Measurements from ENCODE around the gene HEATR9.
A peak's percentile ranks its signal among the peaks of the same experiment; 100 is the strongest.

The HEATR9 gene

GRCh38 chr17:35816723-35817122 is 52.0 kb downstream of the HEATR9 start:
- no peaks in the 10 kb centered on the region for H3K9me3 Mint-ChIP-seq
- H3K4me3 Mint-ChIP-seq, result no peak overlapping the region
- H3K4me1 Mint-ChIP-seq (ENCODE audit: low read depth), result peaks cover 60% of the 10 kb centered on the region
- peaks cover 76% of the 10 kb centered on the region for H3K36me3 Mint-ChIP-seq (ENCODE audit: low read depth)
- H3K27me3 Mint-ChIP-seq, result no peaks in the 10 kb centered on the region
- H3K27ac Mint-ChIP-seq, result no peak overlapping the region

- peaks cover 77% of the 10 kb centered on the region for H3K4me1 Mint-ChIP-seq (ENCODE audit: low read depth)
- H3K27ac Mint-ChIP-seq, result no peak overlapping the region
- no peak overlapping the region for H3K4me3 Mint-ChIP-seq
- H3K36me3 Mint-ChIP-seq (ENCODE audit: low read depth), result peaks cover 59% of the 10 kb centered on the region
- H3K27me3 Mint-ChIP-seq, result no peaks in the 10 kb centered on the region
- H3K9me3 Mint-ChIP-seq, result no peaks in the 10 kb centered on the region
Observed at GRCh38 chr17:35812456-35812855, 56.2 kb downstream of the HEATR9 start.

- Mint-ChIP-seq H3K27ac (peak overlapping the region; percentile 61), H3K36me3 (ENCODE audit: low read depth) (peaks cover 53% of the 10 kb centered on the region), H3K9me3 (no peaks in the 10 kb centered on the region), H3K4me1 (ENCODE audit: low read depth) (peaks cover 77% of the 10 kb centered on the region), H3K4me3 (peak overlapping the region; percentile 52), H3K27me3 (no peaks in the 10 kb centered on the region)
Observed at GRCh38 chr17:35811759-35812158, 56.9 kb downstream of the HEATR9 start.

- H3K36me3 Mint-ChIP-seq (ENCODE audit: low read depth), result peaks cover 37% of the 10 kb centered on the region
- H3K27ac Mint-ChIP-seq, result peak overlapping the region; percentile 97
- H3K9me3 Mint-ChIP-seq, result no peaks in the 10 kb centered on the region
- H3K4me1 Mint-ChIP-seq (ENCODE audit: low read depth), result peaks cover 63% of the 10 kb centered on the region
- H3K4me3 Mint-ChIP-seq, result peak overlapping the region; percentile 95
- no peaks in the 10 kb centered on the region for H3K27me3 Mint-ChIP-seq
Observed at GRCh38 chr17:35809855-35810461, 58.7 kb downstream of the HEATR9 start.

GRCh38 chr17:35808962-35809854 is 59.5 kb downstream of the HEATR9 start, which contains the start of gene TAF15:
Gene TAF15 (plus strand): TSS chr17:35809484. CDS start chr17:35809570, 86 bp downstream.
- H3K4me1 Mint-ChIP-seq (ENCODE audit: low read depth), result peaks cover 63% of the 10 kb centered on the region

GRCh38 chr17:35808240-35808961 is 60.3 kb downstream of the HEATR9 start:
- Mint-ChIP-seq H3K4me1 (ENCODE audit: low read depth) (peaks cover 57% of the 10 kb centered on the region), H3K36me3 (ENCODE audit: low read depth) (peaks cover 27% of the 10 kb centered on the region), H3K27me3 (no peaks in the 10 kb centered on the region), H3K27ac (peak overlapping the region; percentile 97), H3K4me3 (peak overlapping the region; percentile 95), H3K9me3 (no peaks in the 10 kb centered on the region)

More at GRCh38 chr17:35808962-35809854, 59.5 kb downstream of the HEATR9 start, which contains the start of gene TAF15:
- Mint-ChIP-seq H3K27me3 (no peaks in the 10 kb centered on the region), H3K36me3 (ENCODE audit: low read depth) (peaks cover 35% of the 10 kb centered on the region), H3K4me3 (peak within 1 kb of the TSS; percentile 95), H3K9me3 (no peaks in the 10 kb centered on the region), H3K27ac (peak within 1 kb of the TSS; percentile 97)

- H3K4me3 Mint-ChIP-seq, result peak overlapping the region; percentile 95
- no peaks in the 10 kb centered on the region for H3K9me3 Mint-ChIP-seq
- peak overlapping the region; percentile 97 for H3K27ac Mint-ChIP-seq
- H3K36me3 Mint-ChIP-seq (ENCODE audit: low read depth), result peaks cover 21% of the 10 kb centered on the region
- peaks cover 59% of the 10 kb centered on the region for H3K4me1 Mint-ChIP-seq (ENCODE audit: low read depth)
- no peaks in the 10 kb centered on the region for H3K27me3 Mint-ChIP-seq
Observed at GRCh38 chr17:35807371-35808144, 61.1 kb downstream of the HEATR9 start.

Measured in stimulated activated naive CD8-positive, alpha-beta T cell treated with anti-CD3 and anti-CD28 coated beads, Interleukin-15, Interleukin-2, amounts not matched to agents 100 ng/mL and 50 ng/mL, for 24 hours (primary cell).